HG03097 (cell line): Measurements from ENCODE around the gene C9orf72.
"Not testable (repeated sequence)": the region's sequence is repeated elsewhere in the genome, so short reads cannot be mapped to it uniquely, and the experiment has no call there.

Source experiments
- ATAC-seq: cut with Tn5 transposase; IDR thresholded peaks from one replicate; pipeline ENCODE4 v1.9.1; 2021; ENCODE audit not compliant: unreplicated experiment, low FRiP score

C9orf72 gene

GRCh38 chr9:27519466-27520465 lies 53.5 kb downstream of the C9orf72 start:
- ATAC-seq, result no peak

GRCh38 chr9:27518809-27519208 lies 54.5 kb downstream of the C9orf72 start:
- no peak for ATAC-seq

GRCh38 chr9:27518006-27518405 lies 55.3 kb downstream of the C9orf72 start:
- no peak for ATAC-seq

GRCh38 chr9:27514551-27514950 lies 58.7 kb downstream of the C9orf72 start:
- ATAC-seq, result no peak

- no peak for ATAC-seq
These were observed 61.5 kb downstream of the C9orf72 start for GRCh38 chr9:27511771-27512170.

- ATAC-seq, result no peak
These were observed 62.5 kb downstream of the C9orf72 start for GRCh38 chr9:27510780-27511179.

- no peak for ATAC-seq
These were observed 66.3 kb downstream of the C9orf72 start for GRCh38 chr9:27506981-27507380.

GRCh38 chr9:27505744-27506161 lies 67.5 kb downstream of the C9orf72 start:
- no peak for ATAC-seq

GRCh38 chr9:27504259-27504658 lies 69.0 kb downstream of the C9orf72 start:
- ATAC-seq, result no peak

- no peak for ATAC-seq
These were observed 69.7 kb downstream of the C9orf72 start for GRCh38 chr9:27503623-27504022.

GRCh38 chr9:27500902-27501301 lies 72.4 kb downstream of the C9orf72 start:
- not testable (repeated sequence) for ATAC-seq

GRCh38 chr9:27499451-27499850 lies 73.8 kb downstream of the C9orf72 start:
- ATAC-seq, result no peak

GRCh38 chr9:27497883-27498417 lies 75.3 kb downstream of the C9orf72 start:
- no peak for ATAC-seq
